OCI-LY1 (cell line): ENCODE measurements around the gene ACAN.

ENCODE experiments used
- EZH2 ChIP-seq: fragments of 200-600 bp; sonication (generic), shearing (Covaris generic); IDR thresholded peaks from 2 replicates; pipeline ENCODE4 v1.8.0; 2017; ENCODE audit warnings: borderline replicate concordance, mixed run types, mild to moderate bottlenecking, antibody characterized with exemption, low read length, moderate library complexity, mixed read lengths
- TF ChIP-seq, protein P1 (sequence below): fragments of 200-600 bp; sonication (generic), shearing (Covaris generic); IDR thresholded peaks from 2 replicates; pipeline ENCODE4 v1.5.1; 2017; ENCODE audit warnings: mild to moderate bottlenecking, antibody characterized with exemption, low read length, moderate library complexity, mixed read lengths

- no peak for TF ChIP-seq EZH2
- TF ChIP-seq, protein P1, sequence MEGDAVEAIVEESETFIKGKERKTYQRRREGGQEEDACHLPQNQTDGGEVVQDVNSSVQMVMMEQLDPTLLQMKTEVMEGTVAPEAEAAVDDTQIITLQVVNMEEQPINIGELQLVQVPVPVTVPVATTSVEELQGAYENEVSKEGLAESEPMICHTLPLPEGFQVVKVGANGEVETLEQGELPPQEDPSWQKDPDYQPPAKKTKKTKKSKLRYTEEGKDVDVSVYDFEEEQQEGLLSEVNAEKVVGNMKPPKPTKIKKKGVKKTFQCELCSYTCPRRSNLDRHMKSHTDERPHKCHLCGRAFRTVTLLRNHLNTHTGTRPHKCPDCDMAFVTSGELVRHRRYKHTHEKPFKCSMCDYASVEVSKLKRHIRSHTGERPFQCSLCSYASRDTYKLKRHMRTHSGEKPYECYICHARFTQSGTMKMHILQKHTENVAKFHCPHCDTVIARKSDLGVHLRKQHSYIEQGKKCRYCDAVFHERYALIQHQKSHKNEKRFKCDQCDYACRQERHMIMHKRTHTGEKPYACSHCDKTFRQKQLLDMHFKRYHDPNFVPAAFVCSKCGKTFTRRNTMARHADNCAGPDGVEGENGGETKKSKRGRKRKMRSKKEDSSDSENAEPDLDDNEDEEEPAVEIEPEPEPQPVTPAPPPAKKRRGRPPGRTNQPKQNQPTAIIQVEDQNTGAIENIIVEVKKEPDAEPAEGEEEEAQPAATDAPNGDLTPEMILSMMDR, result no peak
Observed at GRCh38 chr15:88900982-88901418, 97.8 kb downstream of the ACAN start.
